Subcutaneous adipose tissue (tissue), 4 donors: ENCODE measurements around the gene LENG1. TPM values are rescaled to one million over a fixed set of nuclear protein-coding genes. Genes with fewer than 3 reads are reported as not detected.

Experiments
- total RNA-seq, 4 donors: library from RNA; depleted of rRNA; stranded (reverse); fragments of >200 nt; gene quantifications; one replicate each; pipeline ENCODE4 v1.1.0, GENCODE V29; 2016
- TF ChIP-seq, protein P1 (sequence below): fragments of 450-650 bp; IDR thresholded peaks from one replicate; pipeline ENCODE4 v1.5.1; 2016; ENCODE audit warnings: low read depth, mild to moderate bottlenecking, control low read depth, antibody characterized with exemption, moderate library complexity

LENG1 gene
- total RNA-seq, 4 donors from 2014 or later: 2.9 to 12.8 (median 5.2) TPM

GRCh38 chr19:54156953-54157352 lies 2.6 kb downstream of the LENG1 start:
- TF ChIP-seq, protein P1, sequence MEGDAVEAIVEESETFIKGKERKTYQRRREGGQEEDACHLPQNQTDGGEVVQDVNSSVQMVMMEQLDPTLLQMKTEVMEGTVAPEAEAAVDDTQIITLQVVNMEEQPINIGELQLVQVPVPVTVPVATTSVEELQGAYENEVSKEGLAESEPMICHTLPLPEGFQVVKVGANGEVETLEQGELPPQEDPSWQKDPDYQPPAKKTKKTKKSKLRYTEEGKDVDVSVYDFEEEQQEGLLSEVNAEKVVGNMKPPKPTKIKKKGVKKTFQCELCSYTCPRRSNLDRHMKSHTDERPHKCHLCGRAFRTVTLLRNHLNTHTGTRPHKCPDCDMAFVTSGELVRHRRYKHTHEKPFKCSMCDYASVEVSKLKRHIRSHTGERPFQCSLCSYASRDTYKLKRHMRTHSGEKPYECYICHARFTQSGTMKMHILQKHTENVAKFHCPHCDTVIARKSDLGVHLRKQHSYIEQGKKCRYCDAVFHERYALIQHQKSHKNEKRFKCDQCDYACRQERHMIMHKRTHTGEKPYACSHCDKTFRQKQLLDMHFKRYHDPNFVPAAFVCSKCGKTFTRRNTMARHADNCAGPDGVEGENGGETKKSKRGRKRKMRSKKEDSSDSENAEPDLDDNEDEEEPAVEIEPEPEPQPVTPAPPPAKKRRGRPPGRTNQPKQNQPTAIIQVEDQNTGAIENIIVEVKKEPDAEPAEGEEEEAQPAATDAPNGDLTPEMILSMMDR: no peak

DNA sequence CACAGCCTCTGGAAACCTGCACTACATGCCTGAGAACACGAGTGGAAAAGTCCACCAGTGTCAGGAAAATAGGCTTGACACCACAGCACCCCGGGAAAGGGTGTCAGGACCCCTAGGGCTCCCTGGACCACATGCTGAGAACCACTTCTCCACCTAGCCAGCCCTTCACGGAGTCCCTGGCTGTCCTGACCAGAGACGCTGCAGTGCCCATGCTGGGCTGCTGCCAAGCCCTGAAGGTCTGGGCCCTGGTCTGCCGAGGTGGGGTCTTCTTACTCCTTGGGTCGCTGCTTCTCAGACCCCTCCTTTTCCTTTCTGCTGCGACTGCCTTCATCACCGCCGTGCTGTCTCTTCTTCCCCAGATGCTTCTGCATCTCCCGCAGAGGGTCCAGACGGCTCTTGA lies 3.0 kb downstream of the LENG1 start:
- TF ChIP-seq, protein P1: no peak

DNA sequence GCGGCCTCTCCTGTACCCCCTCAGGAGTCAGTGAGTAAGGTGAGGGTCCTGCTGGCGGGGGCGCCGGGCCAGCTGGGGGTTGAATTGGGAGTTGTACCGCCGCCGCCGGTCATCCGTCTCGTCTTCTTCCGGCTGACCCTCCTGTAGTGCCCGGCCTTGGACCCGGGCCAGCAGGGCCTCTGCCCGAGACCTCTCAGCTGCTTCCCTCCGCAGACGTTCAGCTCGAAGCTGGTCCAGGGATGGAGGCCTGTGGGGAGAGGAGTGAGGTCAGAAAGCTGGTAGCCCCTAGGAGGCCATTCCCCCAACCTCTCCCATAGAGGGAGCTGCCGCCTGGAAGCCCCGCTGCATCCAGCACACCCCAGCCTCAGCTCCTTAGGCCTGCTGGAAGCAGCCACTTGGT lies 3.8 kb downstream of the LENG1 start:
- TF ChIP-seq, protein P1: no peak

DNA sequence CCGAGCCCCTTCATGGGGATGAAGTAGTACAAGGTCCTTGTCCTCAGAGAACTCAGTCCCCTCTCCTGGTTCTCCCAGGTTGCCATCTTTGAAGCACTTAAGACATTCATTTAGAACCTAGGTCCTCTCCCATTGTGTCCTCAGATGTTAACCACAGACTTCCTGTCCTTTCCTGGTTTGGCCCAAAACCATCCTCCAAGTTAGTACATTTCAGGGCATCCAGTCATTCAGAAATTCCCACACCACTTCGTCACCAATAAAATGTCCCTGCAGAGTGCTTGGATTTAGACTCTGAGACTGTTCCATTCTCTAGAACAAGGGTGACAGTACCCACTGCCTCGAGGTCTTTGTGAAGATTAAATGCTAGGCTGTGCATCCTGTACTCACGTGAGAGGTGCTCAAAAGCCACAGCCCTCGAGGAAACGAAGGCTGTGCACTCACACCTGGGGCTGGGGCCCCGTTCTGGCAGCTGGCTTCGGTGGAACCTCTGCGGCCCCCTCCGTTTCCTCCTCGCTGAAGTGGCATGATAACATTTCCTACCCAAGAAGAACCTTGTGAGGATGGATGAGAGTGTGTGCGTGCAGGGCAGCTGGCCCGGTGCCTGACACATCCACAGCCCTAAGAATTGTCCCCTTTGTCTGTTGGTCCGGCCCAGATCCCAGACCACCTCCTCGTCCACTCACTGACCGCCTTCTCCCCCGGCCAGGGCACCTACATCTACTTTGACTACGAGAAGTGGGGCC lies 4.7 kb downstream of the LENG1 start:
- TF ChIP-seq, protein P1: no peak

DNA sequence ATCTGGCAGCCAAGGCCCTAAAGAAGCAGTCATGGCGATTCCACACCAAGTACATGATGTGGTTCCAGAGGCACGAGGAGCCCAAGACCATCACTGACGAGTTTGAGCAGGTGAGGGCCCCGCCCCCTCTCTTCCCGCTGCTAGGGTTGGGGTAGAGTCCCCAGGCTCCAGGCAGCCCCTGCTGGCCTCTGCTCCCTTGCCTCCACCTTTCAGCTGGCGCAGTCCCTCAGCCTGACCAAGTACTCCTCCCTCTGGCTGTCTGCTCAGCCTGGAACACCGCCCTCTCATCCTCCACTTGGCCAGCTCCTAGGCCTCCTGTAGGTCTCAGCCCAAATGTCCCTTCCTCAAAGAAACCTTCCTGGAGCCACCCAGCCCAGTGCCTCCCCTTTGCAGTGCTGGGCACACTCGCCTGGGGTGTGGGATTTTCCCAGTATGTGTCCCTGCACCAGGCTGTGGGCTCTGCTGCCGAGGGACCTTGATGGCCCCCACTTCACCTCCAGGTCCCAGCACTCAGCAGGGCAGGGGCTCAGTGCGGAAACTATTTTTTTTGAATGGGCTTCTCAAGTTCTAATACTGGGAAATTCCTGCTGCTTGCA lies 5.7 kb downstream of the LENG1 start:
- TF ChIP-seq, protein P1: no peak

DNA sequence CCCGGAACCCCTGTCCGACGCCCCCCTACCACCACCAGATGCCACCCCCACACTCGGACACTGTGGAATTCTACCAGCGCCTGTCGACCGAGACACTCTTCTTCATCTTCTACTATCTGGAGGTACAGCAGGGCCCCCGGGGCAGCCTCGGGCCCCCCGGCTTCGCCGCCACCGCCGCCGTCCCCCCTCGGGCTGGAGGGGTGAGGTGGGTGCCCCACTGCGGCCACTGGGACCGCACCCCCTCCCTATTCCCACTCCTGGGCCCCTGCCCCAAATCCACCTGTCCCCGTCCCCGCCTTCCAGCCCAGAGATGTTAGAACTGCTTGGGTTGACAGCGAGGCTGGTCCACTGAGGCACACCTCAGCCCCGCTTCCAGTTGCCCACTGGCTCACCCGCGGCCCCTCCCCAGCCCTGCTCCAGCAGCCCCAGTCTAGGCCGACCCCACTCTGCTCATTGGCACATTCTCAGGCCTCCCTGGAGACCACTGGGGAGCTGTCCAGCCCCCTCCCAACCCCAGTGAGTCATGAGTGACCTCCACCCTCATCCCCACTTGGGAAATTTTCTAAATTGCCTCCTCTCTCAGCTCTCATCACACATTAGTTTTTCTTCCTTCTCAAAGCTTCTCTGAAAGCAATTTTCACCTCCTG lies 6.5 kb downstream of the LENG1 start:
- TF ChIP-seq, protein P1: no peak

GRCh38 chr19:54152267-54152666 lies 7.3 kb downstream of the LENG1 start:
- TF ChIP-seq, protein P1: no peak
